Fibroblast of upper back skin (primary cell): ENCODE results near the gene PLEKHB2.
"Not testable (repeated sequence)": the region's sequence is repeated elsewhere in the genome, so short reads cannot be mapped to it uniquely, and the experiment has no call there.

ENCODE experiments used
- DNase-seq: peaks from one replicate; pipeline ENCODE4 v3.0.0-alpha.2; 2013

PLEKHB2 gene

GRCh38 chr2:131145040-131145439, 39.9 kb downstream of the PLEKHB2 start:
- DNase-seq = no peak

GRCh38 chr2:131146231-131146630, 41.1 kb downstream of the PLEKHB2 start:
- DNase-seq = no peak

- no peak for DNase-seq
Measured at GRCh38 chr2:131146749-131147148, 41.6 kb downstream of the PLEKHB2 start.

- DNase-seq = no peak
Measured at GRCh38 chr2:131148426-131148825, 43.3 kb downstream of the PLEKHB2 start.

- DNase-seq = not testable (repeated sequence)
Measured at GRCh38 chr2:131150109-131150508, 45.0 kb downstream of the PLEKHB2 start.

- no peak for DNase-seq
Measured at GRCh38 chr2:131151398-131151797, 46.3 kb downstream of the PLEKHB2 start.

- DNase-seq = no peak
Measured at GRCh38 chr2:131152074-131152473, 46.9 kb downstream of the PLEKHB2 start.

- DNase-seq = no peak
Measured at GRCh38 chr2:131153529-131153928, 48.4 kb downstream of the PLEKHB2 start.

GRCh38 chr2:131154071-131154531, 49.0 kb downstream of the PLEKHB2 start:
- peak; percentile 58 for DNase-seq

- DNase-seq = no peak
Measured at GRCh38 chr2:131154647-131155046, 49.5 kb downstream of the PLEKHB2 start.

GRCh38 chr2:131155208-131155855, 50.2 kb downstream of the PLEKHB2 start:
- DNase-seq = no peak

- DNase-seq = no peak
Measured at GRCh38 chr2:131156452-131157149, 51.5 kb downstream of the PLEKHB2 start.

GRCh38 chr2:131165562-131165961, 60.4 kb downstream of the PLEKHB2 start:
- not testable (repeated sequence) for DNase-seq

- no peak for DNase-seq
Measured at GRCh38 chr2:131168538-131168937, 63.4 kb downstream of the PLEKHB2 start.

GRCh38 chr2:131178050-131178449, 72.9 kb downstream of the PLEKHB2 start:
- DNase-seq = not testable (repeated sequence)

GRCh38 chr2:131178721-131179418, 73.7 kb downstream of the PLEKHB2 start:
- DNase-seq = not testable (repeated sequence)

- DNase-seq = peak; percentile 1
Measured at GRCh38 chr2:131181451-131181850, 76.3 kb downstream of the PLEKHB2 start.

- DNase-seq = not testable (repeated sequence)
Measured at GRCh38 chr2:131193421-131193820, 88.3 kb downstream of the PLEKHB2 start.

GRCh38 chr2:131196186-131196585, 91.0 kb downstream of the PLEKHB2 start:
- not testable (repeated sequence) for DNase-seq
